BLaER1 (cell line): ENCODE data around the gene FAM228B.
"Not testable (repeated sequence)": the region's sequence is repeated elsewhere in the genome, so short reads cannot be mapped to it uniquely, and the experiment has no call there.

Source experiments
- H3K27ac ChIP-seq: shearing (Covaris generic); formaldehyde crosslinking; 2 replicates; pipeline ENCODE4 v1.8.1; 2022
- H3K27me3 ChIP-seq: shearing (Covaris generic); formaldehyde crosslinking; 2 replicates; pipeline ENCODE4 v1.8.1; 2022
- H3K36me3 ChIP-seq: shearing (Covaris generic); formaldehyde crosslinking; 2 replicates; pipeline ENCODE4 v1.8.1; 2022
- H3K4me1 ChIP-seq: shearing (Covaris generic); formaldehyde crosslinking; 2 replicates; pipeline ENCODE4 v1.8.1; 2022
- H3K4me2 ChIP-seq: shearing (Covaris generic); formaldehyde crosslinking; 2 replicates; pipeline ENCODE4 v1.8.1; 2022
- H3K4me3 ChIP-seq: shearing (Covaris generic); formaldehyde crosslinking; 2 replicates; pipeline ENCODE4 v1.8.1; 2022
- H3K9ac ChIP-seq: shearing (Covaris generic); formaldehyde crosslinking; 2 replicates; pipeline ENCODE4 v1.8.1; 2022
- H3K9me3 ChIP-seq: shearing (Covaris generic); formaldehyde crosslinking; 2 replicates; pipeline ENCODE4 v1.8.1; 2022
- H4K20me1 ChIP-seq: shearing (Covaris generic); formaldehyde crosslinking; 2 replicates; pipeline ENCODE4 v1.8.1; 2022
- Cebpa-rat ChIP-seq: shearing (Covaris generic); IDR thresholded peaks from 2 replicates; pipeline ENCODE4 v1.8.1; 2022

FAM228B gene

DNA sequence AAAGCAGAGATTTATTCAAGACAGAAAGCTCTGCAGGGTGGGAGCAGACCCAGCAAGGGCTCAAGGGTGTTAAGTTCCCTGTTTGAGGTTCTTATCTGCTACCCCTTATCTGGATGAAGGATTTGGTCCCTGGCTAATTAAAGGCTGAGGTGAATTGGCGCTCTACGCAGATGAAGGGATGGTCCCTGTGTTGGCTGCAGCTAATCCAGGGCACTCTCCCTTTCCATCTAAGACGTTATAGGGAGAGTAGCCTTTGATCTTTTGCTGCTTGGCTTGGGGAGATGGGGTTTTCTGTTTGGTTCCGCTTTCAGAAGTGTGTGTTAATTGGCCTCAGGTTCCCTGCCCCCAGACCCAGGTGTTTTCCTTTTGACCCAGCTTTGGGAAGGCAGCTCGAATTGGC is 68.6 kb downstream of the FAM228B start:
- no peak for TF ChIP-seq Cebpa-rat
- Histone ChIP-seq H3K36me3 (no peaks in the 10 kb centered on the region), H3K4me1 (no peaks in the 10 kb centered on the region), H3K9me3 (no peaks in the 10 kb centered on the region), H4K20me1 (no peaks in the 10 kb centered on the region), H3K27me3 (no peaks in the 10 kb centered on the region), H3K27ac (no peak overlapping the region), H3K4me3 (no peak overlapping the region), H3K4me2 (no peak overlapping the region), H3K9ac (no peak overlapping the region)

DNA sequence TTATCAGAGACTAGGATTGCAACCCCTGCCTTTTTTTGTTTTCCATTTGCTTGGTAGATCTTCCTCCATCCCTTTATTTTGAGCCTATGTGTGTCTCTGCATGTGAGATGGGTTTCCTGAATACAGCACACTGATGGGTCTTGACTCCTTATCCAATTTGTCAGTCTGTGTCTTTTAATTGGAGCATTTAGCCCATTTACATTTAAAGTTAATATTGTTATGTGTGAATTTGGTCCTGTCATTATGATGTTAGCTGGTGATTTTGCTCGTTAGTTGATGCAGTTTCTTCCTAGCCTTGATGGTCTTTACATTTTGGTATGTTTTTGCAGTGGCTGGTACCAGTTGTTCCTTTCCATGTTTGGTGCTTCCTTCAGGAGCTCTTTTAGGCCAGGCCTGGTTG is 73.9 kb downstream of the FAM228B start:
- not testable (repeated sequence) for H3K4me1 ChIP-seq, H3K4me2 ChIP-seq, H3K9me3 ChIP-seq, H4K20me1 ChIP-seq, H3K27ac ChIP-seq, H3K27me3 ChIP-seq, H3K4me3 ChIP-seq, H3K9ac ChIP-seq
- peaks cover 12% of the 10 kb centered on the region; the same call in 1 of the 2 replicates for H3K36me3 ChIP-seq

DNA sequence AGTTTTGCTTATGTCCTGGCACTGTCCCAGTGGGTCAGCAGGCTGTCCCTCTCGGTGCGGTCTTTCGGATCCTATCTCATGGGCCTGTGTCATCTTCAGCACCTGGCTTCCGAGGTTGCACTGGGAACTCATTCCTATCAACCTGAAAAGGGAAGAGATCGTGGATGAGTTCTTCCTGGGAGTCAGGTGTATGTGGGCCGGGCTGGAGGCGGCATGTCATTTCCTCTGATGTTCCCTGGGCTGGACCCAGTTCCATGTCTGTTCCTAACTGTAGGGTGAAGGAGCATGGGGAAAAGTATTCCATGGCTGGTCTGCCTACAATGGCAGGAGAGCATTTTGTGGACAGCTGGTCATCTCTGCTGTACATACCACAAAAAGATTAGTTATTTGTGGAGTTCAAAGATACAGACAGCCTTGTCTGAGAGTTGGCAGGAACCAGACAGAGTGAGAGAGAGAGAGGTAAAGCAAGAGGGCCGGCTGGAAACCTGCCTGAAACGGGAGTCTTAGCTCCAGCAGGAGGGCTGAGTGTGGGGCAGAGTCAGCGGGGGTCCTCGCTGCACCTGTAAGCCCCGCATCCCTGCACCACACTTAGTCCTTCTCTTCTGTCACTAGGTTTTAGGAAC is 76.8 kb downstream of the FAM228B start:
- Histone ChIP-seq H3K4me2 (no peak overlapping the region), H3K27me3 (no peaks in the 10 kb centered on the region), H3K4me1 (no peaks in the 10 kb centered on the region), H3K9ac (no peak overlapping the region), H3K36me3 (peaks cover 34% of the 10 kb centered on the region), H3K4me3 (no peak overlapping the region), H3K9me3 (no peaks in the 10 kb centered on the region), H4K20me1 (no peaks in the 10 kb centered on the region), H3K27ac (no peak overlapping the region)
- TF ChIP-seq Cebpa-rat, result no peak

DNA sequence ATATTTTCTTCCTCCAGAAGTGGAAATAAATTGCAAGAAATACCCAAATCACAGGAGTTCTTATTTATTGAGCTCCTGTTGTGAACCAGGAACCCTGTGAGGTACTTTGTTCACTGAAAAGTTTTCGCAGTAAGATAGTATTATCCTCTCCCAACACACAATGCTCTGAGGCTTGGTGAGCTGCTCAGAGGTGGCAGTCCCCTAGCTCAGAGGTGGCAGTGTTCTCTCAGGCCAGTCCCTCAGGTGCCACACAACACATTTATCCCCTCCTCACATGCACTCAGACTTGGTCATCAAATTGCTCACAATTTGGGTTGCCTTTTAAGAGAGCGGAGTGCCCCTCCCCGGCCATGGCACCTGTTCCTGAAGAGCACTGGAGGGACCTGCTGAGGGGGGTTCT is 77.5 kb downstream of the FAM228B start:
- Histone ChIP-seq H3K36me3 (peaks cover 41% of the 10 kb centered on the region), H3K9ac (no peak overlapping the region)
- no peak for TF ChIP-seq Cebpa-rat

DNA sequence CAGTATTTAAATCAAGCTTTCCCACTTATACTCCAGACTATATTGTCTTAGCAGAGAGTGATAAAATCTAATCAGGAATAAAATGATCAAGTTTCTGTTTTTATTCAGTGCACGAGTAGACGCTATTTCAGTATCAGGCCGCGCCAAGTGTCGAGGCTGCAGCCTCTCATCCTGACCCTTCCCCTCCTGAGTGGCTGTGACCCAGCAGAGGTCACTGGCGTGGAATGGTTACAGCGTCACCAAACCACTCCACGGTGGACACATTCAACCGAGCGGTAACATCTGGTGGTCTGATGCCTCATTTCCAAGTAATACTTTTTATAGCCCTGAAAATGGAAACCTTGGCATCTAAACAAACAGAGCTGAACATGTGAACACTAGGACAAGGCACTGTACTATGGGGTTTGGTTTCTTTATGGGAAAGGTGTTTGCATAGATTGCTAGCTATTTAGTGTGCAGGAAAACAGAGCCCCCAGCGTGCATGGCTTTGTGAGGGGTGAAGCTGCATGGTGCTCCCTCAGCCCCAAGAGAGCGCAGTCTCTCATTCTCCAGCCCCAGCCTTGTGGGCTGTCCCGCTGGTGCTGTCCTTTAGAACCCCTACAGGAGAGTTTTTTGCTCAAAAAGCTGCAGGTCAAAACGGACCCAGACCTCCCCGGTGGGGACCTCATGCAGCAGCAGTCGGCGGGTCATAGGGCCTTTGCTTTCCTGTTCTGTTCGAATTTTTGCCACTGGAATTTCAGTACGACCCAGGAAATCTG is 79.9 kb downstream of the FAM228B start:
- Histone ChIP-seq H3K36me3 (peaks cover 48% of the 10 kb centered on the region), H3K4me2 (no peak overlapping the region), H3K27me3 (no peaks in the 10 kb centered on the region), H3K4me3 (no peak overlapping the region), H3K4me1 (peaks cover 13% of the 10 kb centered on the region), H4K20me1 (no peaks in the 10 kb centered on the region), H3K9ac (no peak overlapping the region), H3K27ac (no peak overlapping the region), H3K9me3 (no peaks in the 10 kb centered on the region)
- no peak for TF ChIP-seq Cebpa-rat

More for the DNA sequence above, 77.5 kb downstream of the FAM228B start:
- H4K20me1 ChIP-seq, result no peaks in the 10 kb centered on the region
- no peak overlapping the region for H3K4me3 ChIP-seq
- H3K27me3 ChIP-seq, result no peaks in the 10 kb centered on the region
- H3K9me3 ChIP-seq, result no peaks in the 10 kb centered on the region
- no peaks in the 10 kb centered on the region for H3K4me1 ChIP-seq
- no peak overlapping the region for H3K27ac ChIP-seq
- H3K4me2 ChIP-seq, result no peak overlapping the region

DNA sequence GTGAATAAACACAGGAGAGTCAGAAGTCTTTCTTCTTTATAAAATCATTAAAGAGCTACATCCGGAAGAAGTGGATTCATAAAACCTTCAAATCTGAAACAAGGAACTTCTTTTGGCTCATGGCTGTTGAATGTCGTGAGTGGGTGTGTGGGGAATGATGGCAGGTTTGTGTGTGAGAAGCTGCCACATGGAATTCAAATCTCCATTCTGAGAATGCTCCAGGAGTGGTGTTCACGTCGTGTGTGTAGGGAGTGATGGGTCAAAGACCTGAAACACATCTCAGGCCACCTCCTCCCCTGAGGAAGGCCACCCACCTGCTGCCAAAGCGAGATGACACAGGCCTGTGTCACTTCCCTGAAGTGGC is 80.5 kb downstream of the FAM228B start:
- H3K9me3 ChIP-seq, result no peaks in the 10 kb centered on the region
- no peak overlapping the region for H3K27ac ChIP-seq
- H3K4me2 ChIP-seq, result no peak overlapping the region
- H4K20me1 ChIP-seq, result no peaks in the 10 kb centered on the region
- no peaks in the 10 kb centered on the region for H3K27me3 ChIP-seq
- no peak for TF ChIP-seq Cebpa-rat
- H3K9ac ChIP-seq, result no peak overlapping the region
- no peak overlapping the region for H3K4me3 ChIP-seq
- peaks cover 13% of the 10 kb centered on the region for H3K4me1 ChIP-seq
- H3K36me3 ChIP-seq, result peaks cover 54% of the 10 kb centered on the region

DNA sequence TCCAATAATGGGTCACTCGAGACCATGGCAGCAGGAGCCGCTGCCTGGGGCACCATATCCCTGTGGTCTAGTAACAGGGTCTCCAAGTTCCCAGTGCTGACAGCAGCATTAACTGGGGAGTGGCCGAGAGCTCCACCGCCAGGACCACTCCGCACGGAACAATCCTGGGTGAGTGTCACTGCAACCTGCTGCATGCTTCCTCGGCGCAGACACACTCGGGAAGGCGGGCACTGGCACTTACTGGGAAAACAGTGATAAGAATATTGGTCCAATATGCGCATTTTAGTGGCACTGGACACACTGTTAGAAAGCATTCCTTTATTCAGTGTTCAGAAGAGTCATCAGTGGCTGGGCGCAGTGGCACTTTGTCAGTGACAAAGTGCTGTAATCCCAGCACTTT is 81.2 kb downstream of the FAM228B start:
- peaks cover 61% of the 10 kb centered on the region for H3K36me3 ChIP-seq
- H3K27ac ChIP-seq, result no peak overlapping the region
- H3K27me3 ChIP-seq, result no peaks in the 10 kb centered on the region
- H3K4me3 ChIP-seq, result no peak overlapping the region
- no peak for TF ChIP-seq Cebpa-rat
- no peak overlapping the region for H3K4me2 ChIP-seq
- no peaks in the 10 kb centered on the region for H3K9me3 ChIP-seq
- no peaks in the 10 kb centered on the region for H4K20me1 ChIP-seq
- H3K4me1 ChIP-seq, result peaks cover 13% of the 10 kb centered on the region
- H3K9ac ChIP-seq, result no peak overlapping the region

DNA sequence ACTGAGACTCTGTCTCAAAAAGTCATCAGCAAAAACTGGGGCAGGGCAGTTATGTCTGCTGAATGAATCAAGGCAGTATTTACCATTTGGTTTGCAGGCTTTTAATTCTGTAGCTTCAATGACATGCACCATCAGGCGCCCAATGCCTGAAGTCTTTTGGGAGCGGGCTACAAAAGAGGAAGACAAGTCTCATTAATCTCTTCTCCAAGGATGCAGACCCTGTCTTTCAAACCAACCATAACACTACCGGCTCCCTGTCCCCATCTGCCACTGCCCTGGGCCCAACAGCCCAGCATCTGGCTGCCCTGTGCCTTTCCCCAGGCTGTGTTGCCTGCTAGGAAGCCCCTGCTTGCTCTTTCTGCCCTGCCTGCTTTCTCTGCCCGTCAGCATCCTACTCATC is 81.9 kb downstream of the FAM228B start:
- Histone ChIP-seq H3K27me3 (no peaks in the 10 kb centered on the region), H3K27ac (no peak overlapping the region), H3K4me2 (no peak overlapping the region), H3K9me3 (no peaks in the 10 kb centered on the region), H3K4me3 (no peak overlapping the region), H3K9ac (no peak overlapping the region), H3K36me3 (peaks cover 67% of the 10 kb centered on the region), H4K20me1 (no peaks in the 10 kb centered on the region), H3K4me1 (peaks cover 13% of the 10 kb centered on the region)
- no peak for TF ChIP-seq Cebpa-rat

DNA sequence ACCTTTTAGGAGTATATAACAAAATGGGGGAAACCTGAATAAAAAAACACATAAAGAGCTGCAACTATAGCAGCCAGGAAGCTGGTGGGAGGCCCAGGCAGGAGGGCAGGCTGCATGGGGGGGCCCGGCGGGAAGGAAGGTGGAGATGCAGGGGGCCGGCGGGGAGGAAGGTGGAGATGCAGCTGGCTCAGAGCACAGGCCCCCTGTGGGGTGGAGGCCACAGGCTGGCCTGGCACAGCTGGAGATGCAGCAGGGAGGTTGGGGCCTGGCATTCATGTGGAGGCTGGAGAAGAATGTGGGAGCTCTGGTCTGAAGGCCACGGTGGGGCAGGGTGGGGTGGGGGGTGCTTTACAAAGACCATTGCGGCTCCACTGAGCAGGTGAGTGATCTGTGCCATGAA is 83.0 kb downstream of the FAM228B start:
- no peak overlapping the region for H3K27ac ChIP-seq
- no peaks in the 10 kb centered on the region for H4K20me1 ChIP-seq
- peaks cover 75% of the 10 kb centered on the region for H3K36me3 ChIP-seq
- H3K4me3 ChIP-seq, result no peak overlapping the region
- no peak overlapping the region for H3K9ac ChIP-seq
- no peak for TF ChIP-seq Cebpa-rat
- H3K4me1 ChIP-seq, result peaks cover 13% of the 10 kb centered on the region
- no peak overlapping the region for H3K4me2 ChIP-seq
- H3K27me3 ChIP-seq, result no peaks in the 10 kb centered on the region
- no peaks in the 10 kb centered on the region for H3K9me3 ChIP-seq

DNA sequence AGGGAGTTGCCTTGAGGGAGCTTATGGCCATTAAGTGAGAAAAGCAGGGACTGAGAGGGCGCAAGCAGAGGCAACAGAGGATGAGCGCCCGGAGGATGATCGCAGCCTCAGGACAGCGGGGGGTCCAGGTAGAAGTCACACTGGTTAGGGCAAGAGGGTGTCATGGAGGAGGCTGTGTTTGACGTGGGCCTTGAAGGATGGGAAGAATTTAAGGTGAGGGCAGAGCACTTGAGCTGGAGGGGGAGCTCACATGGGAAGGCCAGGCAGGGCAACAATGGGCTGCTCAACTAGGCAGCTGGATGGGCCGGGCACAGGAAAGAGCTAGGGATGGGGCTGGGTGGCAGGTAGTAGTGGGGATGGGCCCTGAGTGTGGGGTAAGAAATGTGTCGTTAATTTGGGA is 83.4 kb downstream of the FAM228B start:
- Histone ChIP-seq H4K20me1 (no peaks in the 10 kb centered on the region), H3K9me3 (no peaks in the 10 kb centered on the region), H3K27me3 (no peaks in the 10 kb centered on the region), H3K27ac (no peak overlapping the region), H3K9ac (no peak overlapping the region), H3K36me3 (peaks cover 75% of the 10 kb centered on the region), H3K4me1 (peaks cover 13% of the 10 kb centered on the region), H3K4me3 (no peak overlapping the region), H3K4me2 (no peak overlapping the region)
- TF ChIP-seq Cebpa-rat, result no peak
